Osteoblast (primary cell): ENCODE data around the gene ADGRA3. TPM values are rescaled to one million over a fixed set of nuclear protein-coding genes. Genes with fewer than 3 reads are reported as not detected.

Source experiments
- DNase-seq: peaks from one replicate; pipeline ENCODE4 v3.0.0; 2011; ENCODE audit warnings: low spot score, mixed read lengths; ENCODE audit not compliant: insufficient read length; ENCODE audit errors: missing footprints
- H2AFZ ChIP-seq: 2 replicates; pipeline ENCODE4 v1.6.0; 2011; ENCODE audit warnings: mild to moderate bottlenecking, low read length
- H3K27ac ChIP-seq: 2 replicates; pipeline ENCODE4 v1.5.1; 2011; ENCODE audit warnings: mild to moderate bottlenecking, low read depth, low read length, moderate library complexity
- H3K27me3 ChIP-seq: 2 replicates; pipeline ENCODE4 v1.6.0; 2012; ENCODE audit warnings: mild to moderate bottlenecking, control low read depth, inconsistent platforms, low read length, moderate library complexity; ENCODE audit not compliant: insufficient read depth
- H3K36me3 ChIP-seq: 2 replicates; pipeline ENCODE4 v1.5.1; 2011; ENCODE audit warnings: mild to moderate bottlenecking, low read length, control low read depth, moderate library complexity; ENCODE audit not compliant: insufficient read depth
- H3K4me1 ChIP-seq: 2 replicates; pipeline ENCODE4 v1.5.1; 2011; ENCODE audit warnings: mild to moderate bottlenecking, low read length, control low read depth, moderate library complexity; ENCODE audit not compliant: insufficient read depth
- H3K4me2 ChIP-seq: 2 replicates; pipeline ENCODE4 v1.6.0; 2011; ENCODE audit warnings: mild to moderate bottlenecking, low read length; ENCODE audit not compliant: insufficient read depth
- H3K4me3 ChIP-seq: fragments of 200-600 bp; sonication (generic); 3 replicates; pipeline ENCODE4 v1.5.1; 2012; ENCODE audit warnings: mild to moderate bottlenecking, low read length, inconsistent platforms; ENCODE audit not compliant: insufficient read depth
- H3K79me2 ChIP-seq: 2 replicates; pipeline ENCODE4 v1.6.0; 2012; ENCODE audit warnings: mild to moderate bottlenecking, low read length, control low read depth, inconsistent platforms; ENCODE audit not compliant: insufficient read depth
- H3K9me3 ChIP-seq: 2 replicates; pipeline ENCODE4 v1.5.1; 2011; ENCODE audit warnings: low read depth, low read length, control low read depth
- H4K20me1 ChIP-seq: 2 replicates; pipeline ENCODE4 v1.6.0; 2012; ENCODE audit warnings: mild to moderate bottlenecking, low read length, control low read depth; ENCODE audit not compliant: insufficient read depth
- total RNA-seq: library from RNA; depleted of rRNA; stranded (reverse); fragments of >200 nt; gene quantifications from 2 replicates; pipeline ENCODE4 v1.2.3, GENCODE V29; 2012
- TF ChIP-seq, protein P1 (sequence below): IDR thresholded peaks from 2 replicates; pipeline ENCODE4 v1.5.1; 2011; ENCODE audit warnings: mild to moderate bottlenecking, low read depth, low read length, moderate library complexity; ENCODE audit errors: extremely low read depth

The ADGRA3 gene
- total RNA-seq, 1 donor = 25.3 TPM

DNA sequence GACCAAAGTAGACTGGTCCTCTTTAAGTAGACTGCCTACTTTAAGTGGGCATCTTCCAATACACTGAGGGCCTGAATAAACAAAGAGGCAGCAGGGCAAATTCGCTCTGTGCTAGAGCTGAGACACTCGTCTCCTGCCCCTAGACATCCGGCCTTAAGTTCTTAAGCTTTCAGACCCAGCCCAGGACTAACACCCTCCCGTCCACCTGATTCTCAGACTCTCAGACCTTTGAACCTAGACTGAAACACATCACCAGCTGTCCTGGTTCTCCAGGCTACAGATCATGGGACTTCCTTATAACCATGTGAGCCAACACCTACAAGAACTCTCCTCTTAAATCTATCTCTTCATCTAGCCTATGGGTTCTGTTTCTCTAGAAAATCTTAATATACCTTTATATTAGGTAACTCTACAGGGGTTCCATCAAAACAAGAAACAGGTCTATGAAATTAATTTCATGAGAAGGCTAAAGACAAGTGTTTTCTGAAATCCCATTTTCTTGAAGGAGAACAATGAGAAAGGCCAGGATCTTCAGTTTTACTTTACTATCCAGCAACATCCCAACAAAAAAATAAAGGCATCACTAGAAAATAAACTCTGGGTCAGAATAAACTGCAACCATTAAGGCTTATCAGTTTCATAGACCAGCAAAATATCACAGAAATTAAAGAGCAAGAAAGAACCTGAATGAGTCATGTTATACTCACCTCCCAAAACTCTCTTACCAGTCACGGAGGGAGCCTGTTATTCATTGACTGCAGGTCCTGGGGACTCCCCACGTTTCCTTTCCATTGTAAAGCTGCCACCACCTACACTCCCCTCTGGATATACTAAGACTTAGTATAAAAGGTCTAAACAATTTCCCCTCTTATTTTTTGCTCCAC is 14.8 kb downstream of the ADGRA3 start:
- H3K27me3 ChIP-seq = no peaks in the 10 kb centered on the region
- no peak for DNase-seq
- no peak overlapping the region for H2AFZ ChIP-seq
- peaks cover 19% of the 10 kb centered on the region for H4K20me1 ChIP-seq
- H3K27ac ChIP-seq = no peak overlapping the region
- H3K4me2 ChIP-seq = peak overlapping the region; percentile 33
- peaks cover 17% of the 10 kb centered on the region for H3K4me1 ChIP-seq
- TF ChIP-seq, protein P1, sequence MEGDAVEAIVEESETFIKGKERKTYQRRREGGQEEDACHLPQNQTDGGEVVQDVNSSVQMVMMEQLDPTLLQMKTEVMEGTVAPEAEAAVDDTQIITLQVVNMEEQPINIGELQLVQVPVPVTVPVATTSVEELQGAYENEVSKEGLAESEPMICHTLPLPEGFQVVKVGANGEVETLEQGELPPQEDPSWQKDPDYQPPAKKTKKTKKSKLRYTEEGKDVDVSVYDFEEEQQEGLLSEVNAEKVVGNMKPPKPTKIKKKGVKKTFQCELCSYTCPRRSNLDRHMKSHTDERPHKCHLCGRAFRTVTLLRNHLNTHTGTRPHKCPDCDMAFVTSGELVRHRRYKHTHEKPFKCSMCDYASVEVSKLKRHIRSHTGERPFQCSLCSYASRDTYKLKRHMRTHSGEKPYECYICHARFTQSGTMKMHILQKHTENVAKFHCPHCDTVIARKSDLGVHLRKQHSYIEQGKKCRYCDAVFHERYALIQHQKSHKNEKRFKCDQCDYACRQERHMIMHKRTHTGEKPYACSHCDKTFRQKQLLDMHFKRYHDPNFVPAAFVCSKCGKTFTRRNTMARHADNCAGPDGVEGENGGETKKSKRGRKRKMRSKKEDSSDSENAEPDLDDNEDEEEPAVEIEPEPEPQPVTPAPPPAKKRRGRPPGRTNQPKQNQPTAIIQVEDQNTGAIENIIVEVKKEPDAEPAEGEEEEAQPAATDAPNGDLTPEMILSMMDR = no peak
- no peaks in the 10 kb centered on the region for H3K9me3 ChIP-seq
- H3K79me2 ChIP-seq = peaks cover 12% of the 10 kb centered on the region
- H3K36me3 ChIP-seq = no peaks in the 10 kb centered on the region
- H3K4me3 ChIP-seq = no peak overlapping the region

- Histone ChIP-seq H3K36me3 (no peaks in the 10 kb centered on the region), H3K79me2 (peaks cover 11% of the 10 kb centered on the region), H3K4me1 (peaks cover 17% of the 10 kb centered on the region), H3K4me2 (no peak overlapping the region), H3K9me3 (no peaks in the 10 kb centered on the region), H2AFZ (no peak overlapping the region), H3K4me3 (no peak overlapping the region), H3K27ac (no peak overlapping the region), H3K27me3 (no peaks in the 10 kb centered on the region), H4K20me1 (peaks cover 17% of the 10 kb centered on the region)
- TF ChIP-seq, protein P1 = no peak
- no peak for DNase-seq
Measured at GRCh38 chr4:22500128-22500611, 15.7 kb downstream of the ADGRA3 start.

DNA sequence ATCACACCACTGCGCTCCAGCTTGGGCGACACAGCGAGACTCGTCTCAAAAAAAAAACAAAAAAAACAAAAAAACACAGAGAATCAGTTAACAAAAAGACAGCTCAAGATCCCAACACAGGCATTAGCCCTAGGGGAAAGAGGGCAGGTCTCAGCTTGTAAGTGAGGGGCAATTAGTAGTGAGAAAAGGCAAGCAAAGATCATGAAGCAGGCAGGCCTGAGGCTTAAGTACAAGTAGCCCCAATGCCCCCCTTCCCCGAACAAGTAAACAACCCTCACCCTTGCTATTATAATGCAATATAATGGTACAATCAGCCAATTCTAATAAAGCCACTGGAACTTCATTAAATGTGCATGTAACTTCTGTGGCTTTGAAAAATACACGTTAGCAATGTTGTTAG is 17.0 kb downstream of the ADGRA3 start:
- Histone ChIP-seq H3K27me3 (no peaks in the 10 kb centered on the region), H3K36me3 (no peaks in the 10 kb centered on the region), H3K4me2 (no peak overlapping the region), H3K9me3 (no peaks in the 10 kb centered on the region), H3K4me3 (no peak overlapping the region), H3K79me2 (peaks cover 4% of the 10 kb centered on the region), H4K20me1 (peaks cover 11% of the 10 kb centered on the region), H3K27ac (no peak overlapping the region), H3K4me1 (peaks cover 13% of the 10 kb centered on the region), H2AFZ (no peak overlapping the region)
- DNase-seq = no peak
- TF ChIP-seq, protein P1 = no peak

- no peak for DNase-seq
- TF ChIP-seq, protein P1 = no peak
Measured at GRCh38 chr4:22496165-22496813, 19.6 kb downstream of the ADGRA3 start.

More at GRCh38 chr4:22496165-22496813, 19.6 kb downstream of the ADGRA3 start:
- Histone ChIP-seq H3K4me1 (peaks cover 6% of the 10 kb centered on the region), H3K27me3 (no peaks in the 10 kb centered on the region), H3K27ac (no peak overlapping the region), H3K4me2 (no peak overlapping the region), H4K20me1 (peaks cover 3% of the 10 kb centered on the region), H3K9me3 (no peaks in the 10 kb centered on the region), H2AFZ (no peak overlapping the region), H3K36me3 (no peaks in the 10 kb centered on the region), H3K4me3 (no peak overlapping the region), H3K79me2 (peaks cover 7% of the 10 kb centered on the region)
